ENCODE data around the gene CPT1C.

The CPT1C gene

DNA sequence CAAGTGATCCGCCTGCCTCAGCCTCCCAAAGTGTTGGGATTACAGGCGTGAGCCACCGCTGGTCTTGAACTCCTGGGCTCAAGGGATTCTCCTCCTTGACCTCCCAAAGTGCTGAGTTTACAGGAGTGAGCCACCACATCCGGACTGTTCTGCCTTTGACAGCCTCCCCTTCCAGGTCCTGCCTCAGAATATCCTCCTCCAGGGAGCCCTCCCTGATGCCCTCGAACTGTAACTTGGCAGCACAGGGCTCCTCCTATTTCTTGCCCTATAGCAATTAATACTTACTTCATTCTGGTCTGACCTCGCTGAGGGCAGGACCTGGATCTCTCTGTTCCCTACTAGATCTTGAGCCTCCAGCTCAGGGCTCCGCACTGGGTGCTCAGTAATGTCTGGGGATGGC lies 5.9 kb downstream of the CPT1C start:
- no peaks in the 10 kb centered on the region for H3K9me3 Mint-ChIP-seq
- H3K4me3 Mint-ChIP-seq, result no peak overlapping the region
- H3K27me3 Mint-ChIP-seq (ENCODE audit: low read depth, poor library complexity), result no peaks in the 10 kb centered on the region
- no peak overlapping the region for H3K27ac Mint-ChIP-seq
- TF ChIP-seq, protein P1, sequence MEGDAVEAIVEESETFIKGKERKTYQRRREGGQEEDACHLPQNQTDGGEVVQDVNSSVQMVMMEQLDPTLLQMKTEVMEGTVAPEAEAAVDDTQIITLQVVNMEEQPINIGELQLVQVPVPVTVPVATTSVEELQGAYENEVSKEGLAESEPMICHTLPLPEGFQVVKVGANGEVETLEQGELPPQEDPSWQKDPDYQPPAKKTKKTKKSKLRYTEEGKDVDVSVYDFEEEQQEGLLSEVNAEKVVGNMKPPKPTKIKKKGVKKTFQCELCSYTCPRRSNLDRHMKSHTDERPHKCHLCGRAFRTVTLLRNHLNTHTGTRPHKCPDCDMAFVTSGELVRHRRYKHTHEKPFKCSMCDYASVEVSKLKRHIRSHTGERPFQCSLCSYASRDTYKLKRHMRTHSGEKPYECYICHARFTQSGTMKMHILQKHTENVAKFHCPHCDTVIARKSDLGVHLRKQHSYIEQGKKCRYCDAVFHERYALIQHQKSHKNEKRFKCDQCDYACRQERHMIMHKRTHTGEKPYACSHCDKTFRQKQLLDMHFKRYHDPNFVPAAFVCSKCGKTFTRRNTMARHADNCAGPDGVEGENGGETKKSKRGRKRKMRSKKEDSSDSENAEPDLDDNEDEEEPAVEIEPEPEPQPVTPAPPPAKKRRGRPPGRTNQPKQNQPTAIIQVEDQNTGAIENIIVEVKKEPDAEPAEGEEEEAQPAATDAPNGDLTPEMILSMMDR (IDR thresholded peaks at IDR 0.05), result no peak
- DNase-seq, result no peak
- peaks cover 30% of the 10 kb centered on the region for H3K4me1 Mint-ChIP-seq
- H3K36me3 Mint-ChIP-seq (ENCODE audit: low read depth), result peaks cover 30% of the 10 kb centered on the region

DNA sequence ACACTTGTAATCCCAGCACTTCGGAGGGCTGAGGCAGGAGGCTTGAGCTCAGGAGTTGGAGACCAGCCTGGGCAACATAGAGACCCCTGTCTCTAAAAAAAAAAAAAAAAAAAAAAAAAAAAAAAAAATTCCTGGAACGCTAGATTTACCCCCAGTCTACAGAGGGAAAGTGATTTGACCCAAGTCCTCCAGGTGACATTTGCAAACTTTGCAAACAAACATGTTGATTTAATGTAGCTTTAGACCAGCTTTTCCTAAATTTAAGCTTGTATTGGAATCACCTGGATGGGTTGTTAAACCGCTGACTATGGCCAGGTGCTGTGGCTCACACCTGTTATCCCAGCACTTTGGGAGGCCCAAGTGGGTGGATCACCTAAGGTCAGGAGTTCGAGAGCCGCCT lies 8.4 kb downstream of the CPT1C start:
- TF ChIP-seq, protein P1 (IDR thresholded peaks at IDR 0.05), result no peak

GRCh38 chr19:49700563-49700962 lies 9.6 kb downstream of the CPT1C start:
- no peaks in the 10 kb centered on the region for H3K9me3 Mint-ChIP-seq
- peak overlapping the region; percentile 33 for H3K4me3 Mint-ChIP-seq
- no peak for DNase-seq
- H3K27me3 Mint-ChIP-seq (ENCODE audit: low read depth, poor library complexity), result no peaks in the 10 kb centered on the region
- peak overlapping the region; percentile 92 for H3K27ac Mint-ChIP-seq
- peaks cover 24% of the 10 kb centered on the region for H3K4me1 Mint-ChIP-seq
- TF ChIP-seq, protein P1 (IDR thresholded peaks at IDR 0.05), result no peak
- peaks cover 30% of the 10 kb centered on the region for H3K36me3 Mint-ChIP-seq (ENCODE audit: low read depth)

More for the DNA sequence above, 8.4 kb downstream of the CPT1C start:
- H3K9me3 Mint-ChIP-seq, result no peaks in the 10 kb centered on the region
- H3K36me3 Mint-ChIP-seq (ENCODE audit: low read depth), result peaks cover 22% of the 10 kb centered on the region
- no peak for DNase-seq
- H3K4me1 Mint-ChIP-seq, result peaks cover 24% of the 10 kb centered on the region
- H3K27ac Mint-ChIP-seq, result no peak overlapping the region
- no peaks in the 10 kb centered on the region for H3K27me3 Mint-ChIP-seq (ENCODE audit: low read depth, poor library complexity)
- no peak overlapping the region for H3K4me3 Mint-ChIP-seq

DNA sequence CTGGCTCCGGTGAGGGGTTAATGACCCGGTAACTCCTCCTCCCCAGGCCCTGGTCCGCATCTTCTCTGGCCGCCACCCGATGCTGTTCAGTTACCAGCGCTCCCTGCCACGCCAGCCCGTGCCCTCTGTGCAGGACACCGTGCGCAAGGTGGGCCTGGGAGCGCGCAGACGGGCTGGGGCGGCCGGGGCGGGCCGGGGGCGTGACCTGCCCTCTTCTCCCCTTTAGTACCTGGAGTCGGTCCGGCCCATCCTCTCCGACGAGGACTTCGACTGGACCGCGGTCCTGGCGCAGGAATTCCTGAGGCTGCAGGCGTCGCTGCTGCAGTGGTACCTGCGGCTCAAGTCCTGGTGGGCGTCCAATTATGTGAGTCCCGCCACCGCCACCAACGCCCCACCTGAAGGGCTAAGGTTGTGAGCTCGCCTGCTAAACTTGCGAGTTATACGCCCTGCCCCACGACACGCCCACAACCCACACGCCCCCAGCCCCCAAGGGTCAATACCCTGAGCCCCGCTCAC lies 10.4 kb downstream of the CPT1C start:
- Mint-ChIP-seq H3K9me3 (no peaks in the 10 kb centered on the region), H3K4me1 (peaks cover 28% of the 10 kb centered on the region), H3K4me3 (peak overlapping the region; percentile 33), H3K27ac (peak overlapping the region; percentile 92), H3K27me3 (ENCODE audit: low read depth, poor library complexity) (no peaks in the 10 kb centered on the region), H3K36me3 (ENCODE audit: low read depth) (peaks cover 33% of the 10 kb centered on the region)
- DNase-seq, result peak; percentile 64
- TF ChIP-seq, protein P1 (IDR thresholded peaks at IDR 0.05), result no peak

DNA sequence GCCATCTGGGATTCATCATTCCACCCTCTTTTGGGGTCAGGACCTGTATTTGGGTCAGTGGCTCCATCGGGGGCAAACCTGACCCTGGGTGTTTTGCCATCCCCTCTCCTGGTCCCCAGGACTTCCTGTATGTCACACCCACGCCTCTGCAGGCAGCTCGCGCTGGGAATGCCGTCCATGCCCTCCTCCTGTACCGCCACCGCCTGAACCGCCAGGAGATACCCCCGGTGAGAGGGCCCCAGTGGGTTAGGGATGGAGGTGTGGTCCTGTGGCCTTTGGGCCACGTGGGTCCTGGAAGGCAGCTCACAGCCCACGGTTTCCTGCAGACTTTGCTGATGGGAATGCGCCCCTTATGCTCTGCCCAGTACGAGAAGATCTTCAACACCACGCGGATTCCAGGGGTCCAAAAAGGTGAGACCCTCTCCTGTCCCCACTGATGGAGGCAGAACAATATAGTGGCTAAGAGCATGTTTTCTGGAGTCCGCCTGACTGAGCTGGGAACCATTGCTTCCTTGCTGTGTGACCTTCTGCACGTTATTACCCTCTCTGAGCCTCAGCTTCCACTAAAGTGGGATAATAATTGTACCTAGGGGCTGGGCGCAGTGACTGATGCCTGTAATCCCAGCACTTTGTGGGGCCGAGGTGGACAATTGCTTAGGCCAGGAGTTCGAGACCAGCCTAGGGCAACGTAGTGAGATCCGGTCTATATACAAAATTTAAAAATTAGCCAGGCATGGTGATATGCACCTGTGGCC lies 14.1 kb downstream of the CPT1C start:
- H3K27ac Mint-ChIP-seq, result no peak overlapping the region
- TF ChIP-seq, protein P1 (IDR thresholded peaks at IDR 0.05), result no peak
- H3K4me3 Mint-ChIP-seq, result no peak overlapping the region
- H3K36me3 Mint-ChIP-seq (ENCODE audit: low read depth), result peaks cover 39% of the 10 kb centered on the region
- no peaks in the 10 kb centered on the region for H3K9me3 Mint-ChIP-seq
- peaks cover 30% of the 10 kb centered on the region for H3K4me1 Mint-ChIP-seq
- no peaks in the 10 kb centered on the region for H3K27me3 Mint-ChIP-seq (ENCODE audit: low read depth, poor library complexity)
- no peak for DNase-seq

DNA sequence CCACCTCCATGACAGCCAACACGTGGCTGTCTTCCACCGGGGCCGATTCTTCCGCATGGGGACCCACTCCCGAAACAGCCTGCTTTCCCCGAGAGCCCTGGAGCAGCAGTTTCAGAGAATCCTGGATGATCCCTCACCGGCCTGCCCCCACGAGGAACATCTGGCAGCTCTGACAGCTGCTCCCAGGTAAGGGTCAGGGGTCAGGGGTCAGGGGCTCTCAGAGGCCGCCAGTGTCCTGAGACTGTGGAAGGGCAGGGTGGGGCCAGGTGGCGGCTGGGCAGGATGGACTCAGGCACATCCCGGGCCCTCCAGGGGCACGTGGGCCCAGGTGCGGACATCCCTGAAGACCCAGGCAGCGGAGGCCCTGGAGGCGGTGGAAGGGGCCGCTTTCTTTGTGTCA lies 15.0 kb downstream of the CPT1C start:
- no peaks in the 10 kb centered on the region for H3K9me3 Mint-ChIP-seq
- peak overlapping the region; percentile 16 for H3K27ac Mint-ChIP-seq

More for the DNA sequence above, 15.0 kb downstream of the CPT1C start:
- no peaks in the 10 kb centered on the region for H3K27me3 Mint-ChIP-seq (ENCODE audit: low read depth, poor library complexity)
- TF ChIP-seq, protein P1 (IDR thresholded peaks at IDR 0.05), result no peak
- DNase-seq, result no peak
- peaks cover 44% of the 10 kb centered on the region for H3K36me3 Mint-ChIP-seq (ENCODE audit: low read depth)
- H3K4me1 Mint-ChIP-seq, result peaks cover 22% of the 10 kb centered on the region
- H3K4me3 Mint-ChIP-seq, result no peak overlapping the region
